ENCODE measurements around the gene FOLR1.

DNA sequence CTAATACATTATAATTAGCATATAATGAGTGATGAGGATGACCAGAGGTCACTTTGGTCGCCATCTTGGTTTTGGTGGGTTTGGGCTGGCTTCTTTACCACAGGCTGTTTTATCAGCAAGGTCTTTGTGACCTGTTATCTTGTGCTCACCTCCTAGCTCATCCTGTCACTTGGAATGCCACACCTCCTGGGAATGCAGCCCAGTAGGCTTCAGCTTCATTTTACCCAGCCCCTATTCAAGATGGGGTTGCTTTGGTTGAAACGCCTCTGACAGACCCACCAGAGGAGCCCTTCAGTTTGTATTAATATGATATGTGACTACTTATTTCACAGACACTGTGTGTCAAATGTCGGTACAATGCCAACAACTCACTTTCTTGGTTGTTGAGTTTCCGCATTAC lies 36.2 kb upstream of the FOLR1 start:
- TF ChIP-seq EZH2 (IDR thresholded peaks at IDR 0.05; ENCODE audit: borderline replicate concordance, low read length) (no peak), CTCF (IDR thresholded peaks at IDR 0.05; ENCODE audit: low read length) (no peak)
